Neural progenitor cell (in vitro differentiated cells): ENCODE data around the gene SCFD1.

Experiments
- CTCF ChIP-seq: fragments of 200-600 bp; sonication (generic); IDR thresholded peaks from 2 replicates; pipeline ENCODE4 v1.5.1; 2017; ENCODE audit warnings: antibody characterized with exemption, mild to moderate bottlenecking
- EZH2 ChIP-seq: fragments of 200-600 bp; sonication (generic); IDR thresholded peaks from 2 replicates; pipeline ENCODE4 v1.6.1; 2017; ENCODE audit warnings: antibody characterized with exemption, mild to moderate bottlenecking, moderate library complexity
- EZH2phosphoT487 ChIP-seq: fragments of 200-600 bp; sonication (generic); IDR thresholded peaks from 2 replicates; pipeline ENCODE4 v1.6.1; 2017; ENCODE audit warnings: antibody characterized with exemption

- TF ChIP-seq CTCF (no peak), EZH2 (no peak), EZH2phosphoT487 (no peak)
These were observed 69.8 kb downstream of the SCFD1 start for GRCh38 chr14:30691751-30692398.
